Measurements from ENCODE around the gene NLRX1. TPM values are rescaled to one million over a fixed set of nuclear protein-coding genes. Genes with fewer than 3 reads are reported as not detected.
"Not testable (repeated sequence)": the region's sequence is repeated elsewhere in the genome, so short reads cannot be mapped to it uniquely, and the experiment has no call there.

NLRX1 gene
- total and polyA plus RNA-seq, 2 experiments from 2014 or later = 16.1 to 36.8 TPM

GRCh38 chr11:119188067-119188466 is 19.5 kb downstream of the NLRX1 start:
- no peak for DNase-seq (ENCODE audit: low read depth in 1 of 2, low spot score in 1 of 2)
- Histone ChIP-seq H3K4me1 (ENCODE audit: low read depth) (no peaks in the 10 kb centered on the region), H3K4me3 (no peak overlapping the region)

GRCh38 chr11:119188887-119189286 is 20.4 kb downstream of the NLRX1 start:
- no peak for DNase-seq (ENCODE audit: low read depth in 1 of 2, low spot score in 1 of 2)
- TF ChIP-seq CTCF (IDR thresholded peaks at IDR 0.05; ENCODE audit: low read depth, low read length) = no peak
- no peaks in the 10 kb centered on the region for H3K9me3 ChIP-seq (ENCODE audit: low read depth)

More at GRCh38 chr11:119188067-119188466, 19.5 kb downstream of the NLRX1 start:
- Histone ChIP-seq H3K27me3 (no peaks in the 10 kb centered on the region), H3K9me3 (ENCODE audit: low read depth) (no peaks in the 10 kb centered on the region), H3K36me3 (no peaks in the 10 kb centered on the region), H3K27ac (no peak overlapping the region)
- no peak for TF ChIP-seq CTCF (IDR thresholded peaks at IDR 0.05; ENCODE audit: low read depth, low read length)

GRCh38 chr11:119189393-119189792 is 20.9 kb downstream of the NLRX1 start:
- H3K36me3 ChIP-seq = no peaks in the 10 kb centered on the region
- H3K27ac ChIP-seq = no peak overlapping the region
- no peak overlapping the region for H3K4me3 ChIP-seq
- DNase-seq (ENCODE audit: low read depth in 1 of 2, low spot score in 1 of 2) = no peak
- no peaks in the 10 kb centered on the region for H3K4me1 ChIP-seq (ENCODE audit: low read depth)
- no peak for TF ChIP-seq CTCF (IDR thresholded peaks at IDR 0.05; ENCODE audit: low read depth, low read length)
- H3K9me3 ChIP-seq (ENCODE audit: low read depth) = no peaks in the 10 kb centered on the region
- H3K27me3 ChIP-seq = no peaks in the 10 kb centered on the region

More at GRCh38 chr11:119188887-119189286, 20.4 kb downstream of the NLRX1 start:
- Histone ChIP-seq H3K27ac (no peak overlapping the region), H3K4me3 (no peak overlapping the region), H3K27me3 (no peaks in the 10 kb centered on the region), H3K36me3 (no peaks in the 10 kb centered on the region), H3K4me1 (ENCODE audit: low read depth) (no peaks in the 10 kb centered on the region)

GRCh38 chr11:119190531-119190930 is 22.0 kb downstream of the NLRX1 start:
- no peak overlapping the region for H3K27ac ChIP-seq
- no peak for DNase-seq (ENCODE audit: low read depth in 1 of 2, low spot score in 1 of 2)

GRCh38 chr11:119191265-119191664 is 22.7 kb downstream of the NLRX1 start:
- H3K4me1 ChIP-seq (ENCODE audit: low read depth); DNase-seq (ENCODE audit: low read depth in 1 of 2, low spot score in 1 of 2); H3K27me3 ChIP-seq; H3K4me3 ChIP-seq; H3K9me3 ChIP-seq (ENCODE audit: low read depth); H3K27ac ChIP-seq; H3K36me3 ChIP-seq: not testable (repeated sequence)

More at GRCh38 chr11:119190531-119190930, 22.0 kb downstream of the NLRX1 start:
- no peaks in the 10 kb centered on the region for H3K9me3 ChIP-seq (ENCODE audit: low read depth)
- TF ChIP-seq CTCF (IDR thresholded peaks at IDR 0.05; ENCODE audit: low read depth, low read length) = no peak
- H3K4me3 ChIP-seq = no peak overlapping the region
- H3K4me1 ChIP-seq (ENCODE audit: low read depth) = no peaks in the 10 kb centered on the region
- H3K36me3 ChIP-seq = no peaks in the 10 kb centered on the region
- H3K27me3 ChIP-seq = no peaks in the 10 kb centered on the region

GRCh38 chr11:119192111-119192510 is 23.6 kb downstream of the NLRX1 start:
- no peaks in the 10 kb centered on the region for H3K27me3 ChIP-seq
- DNase-seq (ENCODE audit: low read depth in 1 of 2, low spot score in 1 of 2) = peak in 1 of 2 donors; percentile 33
- H3K4me3 ChIP-seq = no peak overlapping the region
- H3K4me1 ChIP-seq (ENCODE audit: low read depth) = no peaks in the 10 kb centered on the region
- no peaks in the 10 kb centered on the region for H3K9me3 ChIP-seq (ENCODE audit: low read depth)
- no peaks in the 10 kb centered on the region for H3K36me3 ChIP-seq
- H3K27ac ChIP-seq = no peak overlapping the region
- TF ChIP-seq CTCF (IDR thresholded peaks at IDR 0.05; ENCODE audit: low read depth, low read length) = no peak
